ENCODE data around the gene VAV3.

- no peak for TF ChIP-seq CTCF (IDR thresholded peaks at IDR 0.05)
- TF ChIP-seq ZFX (IDR thresholded peaks at IDR 0.05; ENCODE audit: borderline replicate concordance): no peak
These were observed 134.5 kb downstream of the VAV3 start for GRCh38 chr1:107830526-107830925.

All from 22Rv1 (cell line).